Neural cell (in vitro differentiated cells): ENCODE measurements around the gene DENND4A. TPM values are rescaled to one million over a fixed set of nuclear protein-coding genes. Genes with fewer than 3 reads are reported as not detected.
A peak's percentile ranks its signal among the peaks of the same experiment; 100 is the strongest.

ENCODE experiments used
- H2AFZ ChIP-seq: fragments of 200-600, 300-800 bp; sonication (generic), shearing (Covaris generic); 2 replicates; pipeline ENCODE4 v1.6.0; 2014; ENCODE audit warnings: low read depth, mild to moderate bottlenecking, antibody characterized with exemption, low read length, moderate library complexity
- H3F3A ChIP-seq: fragments of 200-600 bp; shearing (Covaris generic); 2 replicates; pipeline ENCODE4 v1.6.1; 2016; ENCODE audit warnings: mild to moderate bottlenecking, moderate library complexity, mixed read lengths, antibody characterized with exemption, low read length; ENCODE audit not compliant: insufficient read depth, poor library complexity, severe bottlenecking
- H3K27ac ChIP-seq: fragments of 200-600, 300-800 bp; sonication (generic), shearing (Covaris generic); 2 replicates; pipeline ENCODE4 v1.5.1; 2014; ENCODE audit warnings: mild to moderate bottlenecking, low read length, moderate library complexity
- H3K27me3 ChIP-seq: fragments of 300-800, 200-600 bp; sonication (generic), shearing (Covaris generic); 2 replicates; pipeline ENCODE4 v1.6.0; 2014; ENCODE audit warnings: mild to moderate bottlenecking, low read depth, low read length, moderate library complexity; ENCODE audit not compliant: insufficient read depth
- H3K36me3 ChIP-seq: fragments of 300-800, 200-600 bp; sonication (generic), shearing (Covaris generic); 2 replicates; pipeline ENCODE4 v1.5.1; 2014; ENCODE audit warnings: mild to moderate bottlenecking, antibody characterized with exemption, low read length, moderate library complexity; ENCODE audit not compliant: insufficient read depth
- H3K4me2 ChIP-seq: fragments of 300-800, 200-600 bp; sonication (generic), shearing (Covaris generic); 2 replicates; pipeline ENCODE4 v1.6.0; 2014; ENCODE audit warnings: mild to moderate bottlenecking, low read length
- H3K4me3 ChIP-seq: fragments of 300-800, 200-600 bp; sonication (generic), shearing (Covaris generic); 2 replicates; pipeline ENCODE4 v1.5.1; 2014; ENCODE audit warnings: mild to moderate bottlenecking, low read length, moderate library complexity
- H3K79me2 ChIP-seq: fragments of 200-600 bp; shearing (Covaris generic); replicated peaks from 2 replicates; pipeline ENCODE4 v1.6.0; 2014; ENCODE audit warnings: mild to moderate bottlenecking, low read length, moderate library complexity; ENCODE audit not compliant: insufficient read depth
- H3K9ac ChIP-seq: fragments of 300-800, 200-600 bp; sonication (generic), shearing (Covaris generic); 2 replicates; pipeline ENCODE4 v1.6.1; 2016; ENCODE audit warnings: mild to moderate bottlenecking, low read length, mixed read lengths
- H3K9me2 ChIP-seq: fragments of 200-600 bp; shearing (Covaris generic); 2 replicates; pipeline ENCODE4 v1.6.1; 2016; ENCODE audit warnings: mild to moderate bottlenecking, low read length, mixed read lengths; ENCODE audit not compliant: insufficient read depth
- H3K9me3 ChIP-seq: fragments of 200-600, 300-800 bp; sonication (generic), shearing (Covaris generic); 2 replicates; pipeline ENCODE4 v1.6.1; 2016; ENCODE audit warnings: mild to moderate bottlenecking, mixed run types, low read length, moderate library complexity, mixed read lengths
- H4K20me1 ChIP-seq: fragments of 200-600 bp; shearing (Covaris generic); 2 replicates; pipeline ENCODE4 v1.6.1; 2016; ENCODE audit warnings: mild to moderate bottlenecking, mixed run types; ENCODE audit not compliant: insufficient read depth
- CTCF ChIP-seq: fragments of 450-650 bp; IDR thresholded peaks from 2 replicates; pipeline ENCODE4 v1.5.1; 2014; ENCODE audit warnings: antibody characterized with exemption, mild to moderate bottlenecking, moderate library complexity; ENCODE audit not compliant: poor library complexity, severe bottlenecking
- EP300 ChIP-seq: fragments of 450-650 bp; conservative IDR thresholded peaks from 2 replicates; pipeline ENCODE4 v1.6.1; 2014; ENCODE audit warnings: antibody characterized with exemption, mild to moderate bottlenecking, moderate library complexity; ENCODE audit not compliant: poor library complexity, severe bottlenecking
- EZH2 ChIP-seq: fragments of 200-600, 300-800 bp; shearing (Covaris generic), sonication (generic); IDR thresholded peaks from 2 replicates; pipeline ENCODE4 v1.6.1; 2014; ENCODE audit warnings: antibody characterized with exemption, low read length, borderline replicate concordance, mild to moderate bottlenecking; ENCODE audit not compliant: insufficient read depth, poor library complexity, severe bottlenecking
- MXI1 ChIP-seq: fragments of 450-650 bp; conservative IDR thresholded peaks from 2 replicates; pipeline ENCODE4 v1.6.1; 2014; ENCODE audit warnings: antibody characterized with exemption, mild to moderate bottlenecking; ENCODE audit not compliant: poor library complexity, severe bottlenecking
- POLR2AphosphoS5 ChIP-seq: IDR thresholded peaks from 2 replicates; pipeline ENCODE4 v1.6.1; 2012
- RAD21 ChIP-seq: fragments of 450-650 bp; conservative IDR thresholded peaks from 2 replicates; pipeline ENCODE4 v1.6.1; 2014; ENCODE audit warnings: antibody characterized with exemption, mild to moderate bottlenecking, moderate library complexity
- REST ChIP-seq: IDR thresholded peaks from 2 replicates; pipeline ENCODE4 v1.6.1; 2012; ENCODE audit warnings: borderline replicate concordance
- TAF1 ChIP-seq: IDR thresholded peaks from 2 replicates; pipeline ENCODE4 v1.6.1; 2012; ENCODE audit warnings: low read depth
- polyA plus RNA-seq: library from polyadenylated mRNA; depleted of rRNA; stranded (reverse); fragments of >200 nt; gene quantifications from 2 replicates; pipeline ENCODE4 v1.2.3, GENCODE V29; 2014

The DENND4A gene
- polyA plus RNA-seq, 1 donor from 2014 or later = 7.5 TPM

GRCh38 chr15:65790694-65791334 lies 1.3 kb downstream of the DENND4A start:
- H3K27me3 ChIP-seq = no peaks in the 10 kb centered on the region
- no peaks in the 10 kb centered on the region for H4K20me1 ChIP-seq
- peak overlapping the region; percentile 83 for H3K9ac ChIP-seq
- TF ChIP-seq MXI1 = peak; percentile 36
- no peak for TF ChIP-seq EZH2
- no peak for TF ChIP-seq CTCF
- peak overlapping the region; percentile 82 for H3K27ac ChIP-seq
- peak overlapping the region; percentile 56 for H3K4me2 ChIP-seq
- no peaks in the 10 kb centered on the region for H3F3A ChIP-seq
- peaks cover 27% of the 10 kb centered on the region for H3K79me2 ChIP-seq
- no peaks in the 10 kb centered on the region for H3K9me3 ChIP-seq
- H3K9me2 ChIP-seq = no peaks in the 10 kb centered on the region
- peak overlapping the region; percentile 73 for H3K4me3 ChIP-seq
- peak overlapping the region; percentile 11 for H2AFZ ChIP-seq
- no peaks in the 10 kb centered on the region for H3K36me3 ChIP-seq

GRCh38 chr15:65789759-65790425 lies 2.2 kb downstream of the DENND4A start:
- no peaks in the 10 kb centered on the region for H4K20me1 ChIP-seq
- no peak overlapping the region for H3K27ac ChIP-seq
- peak overlapping the region; percentile 56 for H3K4me2 ChIP-seq
- peaks cover 27% of the 10 kb centered on the region for H3K79me2 ChIP-seq
- H3K9me3 ChIP-seq = no peaks in the 10 kb centered on the region
- no peaks in the 10 kb centered on the region for H3K9me2 ChIP-seq
- no peak overlapping the region for H3K9ac ChIP-seq
- H2AFZ ChIP-seq = no peak overlapping the region
- TF ChIP-seq RAD21 (no peak), CTCF (no peak), TAF1 (no peak), EP300 (no peak), EZH2 (no peak)
- H3K27me3 ChIP-seq = no peaks in the 10 kb centered on the region
- H3K36me3 ChIP-seq = no peaks in the 10 kb centered on the region
- peak overlapping the region; percentile 73 for H3K4me3 ChIP-seq
- H3F3A ChIP-seq = no peaks in the 10 kb centered on the region

GRCh38 chr15:65789105-65789504 lies 3.0 kb downstream of the DENND4A start:
- Histone ChIP-seq H3K27ac (no peak overlapping the region), H3K4me2 (no peak overlapping the region), H3K9me3 (no peaks in the 10 kb centered on the region), H3K9me2 (no peaks in the 10 kb centered on the region), H3K4me3 (no peak overlapping the region), H3K36me3 (no peaks in the 10 kb centered on the region), H2AFZ (no peak overlapping the region), H3K79me2 (peaks cover 27% of the 10 kb centered on the region), H3K27me3 (no peaks in the 10 kb centered on the region), H3K9ac (no peak overlapping the region), H3F3A (no peaks in the 10 kb centered on the region), H4K20me1 (no peaks in the 10 kb centered on the region)
- TF ChIP-seq MXI1 = no peak
- TF ChIP-seq POLR2AphosphoS5 = no peak
- TF ChIP-seq CTCF = no peak
- no peak for TF ChIP-seq TAF1
- no peak for TF ChIP-seq EP300
- no peak for TF ChIP-seq REST
- no peak for TF ChIP-seq RAD21
